HUES48 (cell line): ENCODE data around the gene CTCF.

Experiments used
- H3K27ac ChIP-seq: one replicate; pipeline ENCODE4 v1.7.0; 2013; ENCODE audit warnings: low read depth, low read length, inconsistent platforms
- H3K27me3 ChIP-seq: 2 replicates; pipeline ENCODE4 v1.6.1; 2013; ENCODE audit warnings: mild to moderate bottlenecking, low read length; ENCODE audit not compliant: control insufficient read depth, insufficient read depth
- H3K36me3 ChIP-seq: 2 replicates; pipeline ENCODE4 v1.6.1; 2013; ENCODE audit warnings: low read length; ENCODE audit not compliant: control insufficient read depth, insufficient read depth
- H3K4me1 ChIP-seq: 2 replicates; pipeline ENCODE4 v1.6.1; 2013; ENCODE audit warnings: mild to moderate bottlenecking, low read length; ENCODE audit not compliant: control insufficient read depth, insufficient read depth
- H3K4me3 ChIP-seq: 2 replicates; pipeline ENCODE4 v1.5.1; 2013; ENCODE audit warnings: mild to moderate bottlenecking, low read depth, low read length
- H3K9ac ChIP-seq: 2 replicates; pipeline ENCODE4 v1.6.1; 2013; ENCODE audit warnings: mild to moderate bottlenecking, low read depth, low read length, moderate library complexity
- H3K9me3 ChIP-seq: 2 replicates; pipeline ENCODE4 v1.6.1; 2013; ENCODE audit warnings: low read length; ENCODE audit not compliant: control insufficient read depth, insufficient read depth

Gene CTCF

GRCh38 chr16:67543036-67543435 lies 19.3 kb upstream of the CTCF start:
- H3K4me1 ChIP-seq = peaks cover 5% of the 10 kb centered on the region
- peaks cover 28% of the 10 kb centered on the region for H3K27me3 ChIP-seq
- H3K9me3 ChIP-seq = no peaks in the 10 kb centered on the region
- no peak overlapping the region for H3K4me3 ChIP-seq
- 0 out of 2 replicates have a peak, but pooled peaks cover 8% of the 10 kb centered on the region for H3K36me3 ChIP-seq
- H3K9ac ChIP-seq = no peak overlapping the region
- H3K27ac ChIP-seq = no peak overlapping the region

- H3K36me3 ChIP-seq = 0 out of 2 replicates have a peak, but pooled peaks cover 8% of the 10 kb centered on the region
- H3K27me3 ChIP-seq = peaks cover 22% of the 10 kb centered on the region
- H3K4me1 ChIP-seq = peaks cover 5% of the 10 kb centered on the region
- H3K9ac ChIP-seq = no peak overlapping the region
- no peak overlapping the region for H3K4me3 ChIP-seq
- no peaks in the 10 kb centered on the region for H3K9me3 ChIP-seq
- no peak overlapping the region for H3K27ac ChIP-seq
These were observed 18.7 kb upstream of the CTCF start for GRCh38 chr16:67543582-67543981.

GRCh38 chr16:67544329-67544841 lies 17.9 kb upstream of the CTCF start:
- no peak overlapping the region for H3K4me3 ChIP-seq
- peaks cover 14% of the 10 kb centered on the region for H3K27me3 ChIP-seq
- 0 out of 2 replicates have a peak, but pooled peaks cover 16% of the 10 kb centered on the region for H3K36me3 ChIP-seq
- no peak overlapping the region for H3K27ac ChIP-seq
- H3K9me3 ChIP-seq = no peaks in the 10 kb centered on the region
- H3K9ac ChIP-seq = no peak overlapping the region
- peaks cover 5% of the 10 kb centered on the region for H3K4me1 ChIP-seq

GRCh38 chr16:67544844-67545664 lies 17.3 kb upstream of the CTCF start:
- no peak overlapping the region for H3K4me3 ChIP-seq
- no peak overlapping the region for H3K9ac ChIP-seq
- H3K27ac ChIP-seq = no peak overlapping the region

GRCh38 chr16:67545665-67546024 lies 16.7 kb upstream of the CTCF start:
- Histone ChIP-seq H3K27me3 (peaks cover 2% of the 10 kb centered on the region), H3K9me3 (no peaks in the 10 kb centered on the region), H3K4me3 (no peak overlapping the region), H3K9ac (no peak overlapping the region), H3K36me3 (0 out of 2 replicates have a peak, but pooled peaks cover 16% of the 10 kb centered on the region), H3K4me1 (peaks cover 5% of the 10 kb centered on the region), H3K27ac (no peak overlapping the region)

More at GRCh38 chr16:67544844-67545664, 17.3 kb upstream of the CTCF start:
- Histone ChIP-seq H3K9me3 (no peaks in the 10 kb centered on the region), H3K4me1 (peaks cover 5% of the 10 kb centered on the region), H3K36me3 (0 out of 2 replicates have a peak, but pooled peaks cover 16% of the 10 kb centered on the region), H3K27me3 (peaks cover 8% of the 10 kb centered on the region)

GRCh38 chr16:67546091-67546501 lies 16.2 kb upstream of the CTCF start:
- Histone ChIP-seq H3K27ac (no peak overlapping the region), H3K9ac (no peak overlapping the region), H3K27me3 (no peaks in the 10 kb centered on the region), H3K36me3 (0 out of 2 replicates have a peak, but pooled peaks cover 16% of the 10 kb centered on the region), H3K4me3 (no peak overlapping the region), H3K9me3 (no peaks in the 10 kb centered on the region), H3K4me1 (peaks cover 5% of the 10 kb centered on the region)

GRCh38 chr16:67546761-67547422 lies 15.4 kb upstream of the CTCF start:
- Histone ChIP-seq H3K9ac (no peak overlapping the region), H3K4me3 (no peak overlapping the region), H3K9me3 (no peaks in the 10 kb centered on the region), H3K27me3 (no peaks in the 10 kb centered on the region), H3K4me1 (peaks cover 5% of the 10 kb centered on the region), H3K36me3 (0 out of 2 replicates have a peak, but pooled peaks cover 16% of the 10 kb centered on the region), H3K27ac (no peak overlapping the region)

GRCh38 chr16:67547423-67548264 lies 14.7 kb upstream of the CTCF start:
- no peak overlapping the region for H3K9ac ChIP-seq
- H3K4me3 ChIP-seq = no peak overlapping the region
- no peak overlapping the region for H3K27ac ChIP-seq

GRCh38 chr16:67548265-67549126 lies 13.8 kb upstream of the CTCF start:
- no peak overlapping the region for H3K9ac ChIP-seq

More at GRCh38 chr16:67547423-67548264, 14.7 kb upstream of the CTCF start:
- peaks cover 5% of the 10 kb centered on the region for H3K4me1 ChIP-seq
- no peaks in the 10 kb centered on the region for H3K9me3 ChIP-seq
- no peaks in the 10 kb centered on the region for H3K27me3 ChIP-seq
- H3K36me3 ChIP-seq = 0 out of 2 replicates have a peak, but pooled peaks cover 11% of the 10 kb centered on the region

GRCh38 chr16:67549240-67549639 lies 13.1 kb upstream of the CTCF start:
- H3K9ac ChIP-seq = no peak overlapping the region
- H3K36me3 ChIP-seq = peaks cover 12% of the 10 kb centered on the region; the same call in 1 of the 2 replicates
- peaks cover 5% of the 10 kb centered on the region for H3K4me1 ChIP-seq
- no peak overlapping the region for H3K27ac ChIP-seq
- H3K9me3 ChIP-seq = no peaks in the 10 kb centered on the region
- no peaks in the 10 kb centered on the region for H3K27me3 ChIP-seq
- H3K4me3 ChIP-seq = no peak overlapping the region

More at GRCh38 chr16:67548265-67549126, 13.8 kb upstream of the CTCF start:
- Histone ChIP-seq H3K4me3 (no peak overlapping the region), H3K27ac (no peak overlapping the region), H3K36me3 (0 out of 2 replicates have a peak, but pooled peaks cover 11% of the 10 kb centered on the region), H3K4me1 (peaks cover 5% of the 10 kb centered on the region), H3K27me3 (no peaks in the 10 kb centered on the region), H3K9me3 (no peaks in the 10 kb centered on the region)
